Measurements from ENCODE around the gene NOXRED1. TPM values are rescaled to one million over a fixed set of nuclear protein-coding genes. Genes with fewer than 3 reads are reported as not detected.

NOXRED1 gene, protein sequence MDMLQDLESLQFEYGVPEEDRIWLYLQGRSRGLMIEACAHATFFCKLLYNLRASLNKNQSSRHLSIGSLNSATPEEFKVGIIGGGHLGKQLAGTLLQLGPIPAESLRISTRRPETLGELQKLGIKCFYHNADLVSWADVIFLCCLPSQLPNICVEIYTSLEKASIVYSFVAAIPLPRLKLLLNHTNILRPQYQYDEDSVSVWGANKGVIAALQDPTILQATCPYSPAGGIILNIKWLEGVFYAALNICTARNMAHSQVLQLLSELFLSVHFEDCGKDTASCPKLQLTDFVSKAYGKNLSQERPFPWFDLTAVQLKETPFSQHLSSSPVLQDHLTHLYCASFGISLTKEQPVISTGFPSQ
- 1 to 10 TPM in 1 of 2 donors, under 1 TPM in 1; 0.33 to 1.4 TPM for total RNA-seq

DNA sequence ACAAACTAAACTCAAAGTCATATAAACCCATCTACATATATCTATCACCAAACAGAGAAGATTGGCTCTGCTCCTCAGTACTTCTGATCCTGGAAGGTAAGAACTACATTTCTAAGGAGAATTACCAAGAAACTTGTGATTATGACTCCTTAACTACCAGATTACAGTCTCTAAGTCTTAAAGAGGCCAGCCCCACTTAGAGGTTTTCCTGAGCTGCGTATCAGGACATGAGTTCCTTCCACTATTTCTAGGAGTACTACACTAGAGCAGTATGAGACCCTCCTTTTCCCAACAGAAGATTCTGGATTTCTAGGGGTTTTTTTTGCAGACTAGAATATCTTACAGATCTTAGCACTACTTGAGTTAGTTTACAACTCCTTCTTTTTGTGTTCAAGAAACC lies at the start of gene NOXRED1:
Gene NOXRED1, minus strand, starts transcription at position 101 of the 400 bp plus-strand sequence. CDS start 634 bp downstream, outside the sequence.

DNA sequence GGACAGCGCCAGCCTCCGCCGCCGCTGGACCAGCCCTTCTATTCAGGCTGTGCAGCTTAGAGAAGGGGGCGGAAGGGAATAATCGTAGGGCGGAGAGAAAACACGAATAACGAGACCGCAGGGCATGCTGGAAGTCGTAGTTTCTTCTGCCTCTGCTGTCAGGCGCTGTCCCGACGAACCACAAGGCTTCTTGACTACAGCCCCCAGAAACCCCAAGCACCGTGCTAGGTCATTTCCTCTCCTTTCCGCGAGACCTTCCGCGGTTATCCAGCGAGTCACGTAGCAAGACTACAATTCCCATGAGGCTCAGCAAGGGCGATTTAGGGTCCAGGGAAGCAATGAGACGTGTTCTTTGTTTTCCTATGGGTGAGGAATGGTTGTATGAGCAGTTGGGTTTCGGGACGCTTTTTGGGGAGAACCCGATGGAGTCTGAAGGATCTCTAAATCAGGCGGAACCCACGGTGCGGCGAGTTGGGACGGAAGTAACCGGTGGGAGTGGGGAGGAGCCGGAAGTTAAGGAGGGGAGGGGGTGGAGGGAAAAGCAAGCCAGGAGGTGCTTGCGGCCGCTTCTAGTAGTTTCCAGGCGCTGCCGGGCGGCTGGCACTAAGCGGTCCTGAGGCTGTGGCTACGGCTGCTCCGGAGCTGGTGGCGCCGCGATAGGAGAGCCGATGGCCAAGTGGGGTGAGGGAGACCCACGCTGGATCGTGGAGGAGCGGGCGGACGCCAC lies 34.4 kb upstream of the NOXRED1 start, which contains the start of the genes AHSA1 and VIPAS39:
Gene AHSA1, plus strand, starts transcription at position 572 of the 727 bp plus-strand sequence. Its CDS starts 97 bp downstream, at position 669.
Gene VIPAS39, minus strand, starts transcription at position 80 of the 727 bp plus-strand sequence. CDS start 3,499 bp downstream, outside the sequence.

DNA sequence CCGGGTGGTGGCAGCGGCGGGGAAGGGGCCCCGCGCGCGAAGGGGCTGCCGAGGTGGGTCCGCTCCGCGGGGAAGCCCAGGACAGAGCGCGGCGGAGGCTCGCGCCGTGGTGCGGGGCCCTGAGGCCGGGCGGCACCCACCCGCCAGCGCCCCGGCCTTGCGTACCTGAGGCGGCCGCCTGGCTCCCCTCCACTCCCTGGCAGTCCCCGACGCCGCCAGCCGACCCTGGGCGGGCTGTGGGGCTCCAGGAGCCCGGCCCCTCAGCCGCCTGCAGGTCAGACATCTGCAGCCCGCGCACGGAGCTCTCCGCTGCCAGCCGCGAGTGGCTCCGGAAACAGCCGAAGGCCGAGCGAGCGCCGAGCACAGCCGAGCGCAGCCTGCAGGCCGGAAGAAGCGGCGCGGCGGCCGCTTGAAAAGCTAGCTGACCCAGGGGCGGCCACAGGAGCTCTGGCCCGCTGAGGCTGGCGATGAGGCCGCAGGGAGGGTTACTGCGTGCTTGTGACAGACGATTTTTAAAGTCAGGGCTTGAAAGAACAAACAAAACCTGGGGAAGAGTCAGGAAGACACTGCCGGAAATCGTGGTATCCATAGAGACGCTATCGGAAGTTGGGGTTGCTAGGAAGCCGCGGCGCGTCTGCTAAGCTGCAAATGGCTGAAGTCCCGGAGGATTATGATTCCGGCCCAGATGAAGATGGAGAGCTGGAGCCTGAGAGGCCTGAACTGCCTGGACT lies 46.4 kb downstream of the NOXRED1 start, which contains the start of the genes SAMD15 and TMED8:
Gene SAMD15, plus strand, starts transcription at position 609 of the 731 bp plus-strand sequence. Its CDS starts 40 bp downstream, at position 649.
Gene TMED8, minus strand, starts transcription at position 324 of the 731 bp plus-strand sequence. Its CDS starts 41 bp downstream, at position 283.

Small RNA genes lying within 50 kb of the gene (small RNA-seq; reads per million reads assigned to genes)
- gene RF00404 = 0 reads per million in 2 donors

Other genes with a start within 250 kb of the NOXRED1 start
- under 1 TPM in 1 of 2 donors, not detected in 1; under 0.01 TPM for gene TMEM63C, start 241.7 kb downstream of the NOXRED1 start, total RNA-seq
- gene NGB, start 152.3 kb downstream of the NOXRED1 start, total RNA-seq = not detected
- 10 to 100 TPM; 18.2 to 27.3 TPM for gene POMT2, start 102.6 kb downstream of the NOXRED1 start, total RNA-seq
- gene GSTZ1, start 102.5 kb downstream of the NOXRED1 start, total RNA-seq = 10 to 100 TPM; 27.0 to 64.4 TPM
- 10 to 100 TPM; 19.6 to 28.0 TPM for gene TMED8, start 46.4 kb downstream of the NOXRED1 start, total RNA-seq
- gene SAMD15, start 46.1 kb downstream of the NOXRED1 start, total RNA-seq = 1 to 10 TPM; 1.0 to 2.0 TPM
- gene VIPAS39, start 34.1 kb upstream of the NOXRED1 start, total RNA-seq = 10 to 100 TPM; 25.8 to 31.0 TPM
- gene AHSA1, start 34.6 kb upstream of the NOXRED1 start, total RNA-seq = 100 to 1,000 TPM in 1 of 2 donors, 10 to 100 TPM in 1; 97.0 to 196 TPM
- not detected for gene ISM2, start 75.3 kb upstream of the NOXRED1 start, total RNA-seq
- gene SPTLC2, start 193.1 kb upstream of the NOXRED1 start, total RNA-seq = 10 to 100 TPM; 29.3 to 40.3 TPM